ENCODE data around the gene SND1. TPM values are rescaled to one million over a fixed set of nuclear protein-coding genes. Genes with fewer than 3 reads are reported as not detected.

Gene SND1
- total RNA-seq, 1 experiment from 2014 or later = 139 TPM

DNA sequence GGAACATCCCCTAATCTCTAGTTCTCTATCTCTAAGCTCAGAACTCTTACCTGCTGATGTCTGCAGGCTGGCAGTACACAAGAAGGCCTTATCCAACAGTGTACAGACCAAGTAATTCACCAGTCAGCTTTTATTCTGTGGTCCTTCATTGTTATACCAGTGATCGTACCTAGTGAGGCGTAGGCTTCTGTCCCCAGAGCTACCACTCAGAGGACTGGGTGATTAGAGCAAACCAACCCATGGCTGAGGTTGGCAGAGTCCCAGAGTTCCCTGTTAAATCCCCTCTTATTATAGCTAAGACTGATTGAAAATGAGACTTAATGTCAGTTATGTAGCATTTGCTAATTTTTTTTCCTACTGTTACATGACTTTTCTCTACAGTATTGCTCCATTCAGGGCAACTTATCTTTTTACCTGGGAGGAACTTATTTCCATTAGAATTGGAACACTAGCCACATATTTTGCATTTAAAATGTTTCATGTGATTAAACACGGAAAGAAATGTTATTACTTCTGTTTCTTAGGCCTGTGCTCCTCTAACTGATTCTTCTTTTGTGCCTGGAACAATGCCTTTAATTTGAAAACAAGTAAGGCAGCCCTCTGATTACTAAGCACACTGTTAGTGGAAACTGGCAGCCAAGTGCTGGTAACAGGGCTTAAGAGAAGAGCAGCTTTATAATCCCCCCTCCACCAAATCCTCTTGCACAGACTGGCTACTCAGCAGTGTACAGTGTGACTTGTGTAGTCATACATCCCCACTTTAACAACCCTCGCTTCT is 252.1 kb downstream of the SND1 start:
- Histone ChIP-seq H3K27me3 (ENCODE audit: low read length) (no peaks in the 10 kb centered on the region), H3F3A (ENCODE audit: low read length, unreplicated experiment) (no peaks in the 10 kb centered on the region), H3K27ac (ENCODE audit: low read length) (no peak overlapping the region), H3K9ac (ENCODE audit: low read length) (no peak overlapping the region), H3K79me2 (ENCODE audit: low read length) (0 out of 2 replicates have a peak, but pooled peaks cover 11% of the 10 kb centered on the region), H3K9me2 (replicated peaks; ENCODE audit: low read length) (no peaks in the 10 kb centered on the region), H2AFZ (ENCODE audit: low read length) (no peak overlapping the region), H4K20me1 (ENCODE audit: low read length) (no peaks in the 10 kb centered on the region; the same call in 1 of the 2 replicates), H3K36me3 (ENCODE audit: low read depth, low read length) (no peaks in the 10 kb centered on the region; the same call in 1 of the 2 replicates), H3K4me3 (ENCODE audit: low read length) (no peak overlapping the region), H3K9me3 (ENCODE audit: low read length) (no peaks in the 10 kb centered on the region), H3K4me1 (ENCODE audit: insufficient read depth, low read length) (peaks cover 11% of the 10 kb centered on the region), H3K4me2 (ENCODE audit: low read length) (no peak overlapping the region)
- no TSS peak for BruUV-seq (replicated peaks)
- intact Hi-C loops (cut with micrococcal nuclease) = no loop called here
- CTCF ChIA-PET = no interaction called here
- no peak for TF ChIP-seq EZH2phosphoT487 (IDR thresholded peaks at IDR 0.05; ENCODE audit: borderline replicate concordance, low read length)
- no peak for TF ChIP-seq EZH2 (IDR thresholded peaks at IDR 0.05; ENCODE audit: low read length, unreplicated experiment)
- TF ChIP-seq, protein P1, sequence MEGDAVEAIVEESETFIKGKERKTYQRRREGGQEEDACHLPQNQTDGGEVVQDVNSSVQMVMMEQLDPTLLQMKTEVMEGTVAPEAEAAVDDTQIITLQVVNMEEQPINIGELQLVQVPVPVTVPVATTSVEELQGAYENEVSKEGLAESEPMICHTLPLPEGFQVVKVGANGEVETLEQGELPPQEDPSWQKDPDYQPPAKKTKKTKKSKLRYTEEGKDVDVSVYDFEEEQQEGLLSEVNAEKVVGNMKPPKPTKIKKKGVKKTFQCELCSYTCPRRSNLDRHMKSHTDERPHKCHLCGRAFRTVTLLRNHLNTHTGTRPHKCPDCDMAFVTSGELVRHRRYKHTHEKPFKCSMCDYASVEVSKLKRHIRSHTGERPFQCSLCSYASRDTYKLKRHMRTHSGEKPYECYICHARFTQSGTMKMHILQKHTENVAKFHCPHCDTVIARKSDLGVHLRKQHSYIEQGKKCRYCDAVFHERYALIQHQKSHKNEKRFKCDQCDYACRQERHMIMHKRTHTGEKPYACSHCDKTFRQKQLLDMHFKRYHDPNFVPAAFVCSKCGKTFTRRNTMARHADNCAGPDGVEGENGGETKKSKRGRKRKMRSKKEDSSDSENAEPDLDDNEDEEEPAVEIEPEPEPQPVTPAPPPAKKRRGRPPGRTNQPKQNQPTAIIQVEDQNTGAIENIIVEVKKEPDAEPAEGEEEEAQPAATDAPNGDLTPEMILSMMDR (conservative IDR thresholded peaks at IDR 0.05; ENCODE audit: low read depth, low read length) = no peak
- POLR2A ChIA-PET (ENCODE audit: unreplicated experiment) = no interaction called here
- ATAC-seq = no peak
- no peak for DNase-seq

DNA sequence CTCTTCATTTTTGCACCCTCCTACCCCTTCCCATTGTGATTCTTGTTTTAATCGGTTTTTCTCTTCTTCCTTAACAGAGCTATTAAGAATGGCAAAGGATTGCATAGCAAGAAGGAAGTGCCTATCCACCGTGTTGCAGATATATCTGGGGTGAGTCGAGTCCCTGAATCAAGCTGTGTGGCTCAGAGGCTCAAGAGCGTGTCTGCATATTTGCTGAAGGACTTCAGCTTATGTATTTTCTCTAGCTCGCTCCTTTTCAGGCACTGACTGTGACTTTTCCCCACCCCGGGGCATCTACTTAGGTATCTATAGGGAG is 252.6 kb downstream of the SND1 start:
- Histone ChIP-seq H4K20me1 (ENCODE audit: low read length) (no peaks in the 10 kb centered on the region; the same call in 1 of the 2 replicates), H3K9me3 (ENCODE audit: low read length) (no peaks in the 10 kb centered on the region), H3K9ac (ENCODE audit: low read length) (no peak overlapping the region), H3K27me3 (ENCODE audit: low read length) (no peaks in the 10 kb centered on the region), H3K36me3 (ENCODE audit: low read depth, low read length) (no peaks in the 10 kb centered on the region; the same call in 1 of the 2 replicates), H3K4me3 (ENCODE audit: low read length) (no peak overlapping the region), H3F3A (ENCODE audit: low read length, unreplicated experiment) (no peaks in the 10 kb centered on the region), H3K4me2 (ENCODE audit: low read length) (no peak overlapping the region), H3K27ac (ENCODE audit: low read length) (no peak overlapping the region), H2AFZ (ENCODE audit: low read length) (no peak overlapping the region), H3K4me1 (ENCODE audit: insufficient read depth, low read length) (peaks cover 11% of the 10 kb centered on the region), H3K9me2 (replicated peaks; ENCODE audit: low read length) (no peaks in the 10 kb centered on the region), H3K79me2 (ENCODE audit: low read length) (0 out of 2 replicates have a peak, but pooled peaks cover 11% of the 10 kb centered on the region)
- BruUV-seq (replicated peaks) = no TSS peak
- DNase-seq (no peak), ATAC-seq (no peak)
- ChIA-PET CTCF (no interaction called here), POLR2A (ENCODE audit: unreplicated experiment) (no interaction called here)
- TF ChIP-seq, protein P1 (conservative IDR thresholded peaks at IDR 0.05; ENCODE audit: low read depth, low read length) = no peak
- no peak for TF ChIP-seq EZH2 (IDR thresholded peaks at IDR 0.05; ENCODE audit: low read length, unreplicated experiment)
- TF ChIP-seq EZH2phosphoT487 (IDR thresholded peaks at IDR 0.05; ENCODE audit: borderline replicate concordance, low read length) = no peak
- intact Hi-C loops (cut with micrococcal nuclease) = no loop called here

DNA sequence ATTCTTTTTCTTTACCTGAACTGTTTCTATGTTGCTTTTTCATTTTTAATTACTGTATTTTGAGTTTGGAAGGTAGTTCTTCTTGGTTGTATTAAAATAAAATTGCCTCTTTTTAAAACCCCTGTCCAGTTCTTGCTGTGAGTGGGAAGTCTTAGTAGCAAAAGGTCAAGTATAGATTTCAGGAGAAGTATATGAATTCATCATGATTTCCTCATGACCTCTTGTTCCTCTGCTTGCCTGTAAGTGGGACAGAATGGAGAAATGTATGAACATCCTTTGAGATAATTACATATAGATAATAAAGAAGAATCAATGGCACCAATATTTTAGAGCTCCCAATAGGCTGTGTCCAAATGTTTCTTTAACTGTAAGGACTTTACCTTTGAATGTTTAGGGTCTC is 253.0 kb downstream of the SND1 start:
- Histone ChIP-seq H3K79me2 (ENCODE audit: low read length) (0 out of 2 replicates have a peak, but pooled peaks cover 10% of the 10 kb centered on the region), H3K9me3 (ENCODE audit: low read length) (no peaks in the 10 kb centered on the region), H3K9ac (ENCODE audit: low read length) (no peak overlapping the region), H3K27me3 (ENCODE audit: low read length) (no peaks in the 10 kb centered on the region), H3K27ac (ENCODE audit: low read length) (no peak overlapping the region), H3K4me2 (ENCODE audit: low read length) (no peak overlapping the region), H4K20me1 (ENCODE audit: low read length) (no peaks in the 10 kb centered on the region; the same call in 1 of the 2 replicates), H3K36me3 (ENCODE audit: low read depth, low read length) (no peaks in the 10 kb centered on the region; the same call in 1 of the 2 replicates), H2AFZ (ENCODE audit: low read length) (no peak overlapping the region), H3K9me2 (replicated peaks; ENCODE audit: low read length) (no peaks in the 10 kb centered on the region), H3K4me3 (ENCODE audit: low read length) (no peak overlapping the region), H3F3A (ENCODE audit: low read length, unreplicated experiment) (no peaks in the 10 kb centered on the region), H3K4me1 (ENCODE audit: insufficient read depth, low read length) (peaks cover 11% of the 10 kb centered on the region)
- ChIA-PET CTCF (no interaction called here), POLR2A (ENCODE audit: unreplicated experiment) (no interaction called here)
- TF ChIP-seq, protein P1 (conservative IDR thresholded peaks at IDR 0.05; ENCODE audit: low read depth, low read length) = no peak
- TF ChIP-seq EZH2phosphoT487 (IDR thresholded peaks at IDR 0.05; ENCODE audit: borderline replicate concordance, low read length) (no peak), EZH2 (IDR thresholded peaks at IDR 0.05; ENCODE audit: low read length, unreplicated experiment) (no peak)
- ATAC-seq (no peak), DNase-seq (no peak)
- BruUV-seq (replicated peaks) = no TSS peak
- intact Hi-C loops (cut with micrococcal nuclease) = no loop called here

Measured in PC-3 (cell line).